ENCODE results near the gene CHST10. TPM values are rescaled to one million over a fixed set of nuclear protein-coding genes. Genes with fewer than 3 reads are reported as not detected.

CHST10 gene
- total RNA-seq, 1 experiment from 2014 or later, result 29.7 TPM

GRCh38 chr2:100388703-100389102 lies 28.8 kb downstream of the CHST10 start:
- Mint-ChIP-seq H3K9me3 (no peaks in the 10 kb centered on the region; a peak in 1 of 5 replicates), H3K36me3 (ENCODE audit: insufficient read depth in 1 of 3, low read depth in 3 of 3) (peaks cover 14 to 28% (median 25%) of the 10 kb centered on the region in 3 experiments), H3K27ac (no peak overlapping the region), H3K27me3 (ENCODE audit: low read depth) (no peaks in the 10 kb centered on the region), H3K4me3 (no peak overlapping the region), H3K4me1 (peaks cover 6 to 14% of the 10 kb centered on the region in 2 experiments)
- Histone ChIP-seq H4K20me1 (ENCODE audit: control insufficient read depth, insufficient read depth, insufficient read length) (no peaks in the 10 kb centered on the region), H3K14ac (ENCODE audit: insufficient read depth, low read length) (no peak overlapping the region), H3T11ph (ENCODE audit: low read length) (no peak overlapping the region), H3K4ac (ENCODE audit: low read depth, low read length) (no peak overlapping the region), H3K79me2 (ENCODE audit: insufficient read depth, low read length) (no peaks in the 10 kb centered on the region), H2AFZ (ENCODE audit: low read length) (no peak overlapping the region), H3K4me2 (ENCODE audit: insufficient read depth, insufficient read length, low read length) (no peak overlapping the region), H3K79me1 (ENCODE audit: insufficient read depth, low read depth, low read length, poor library complexity, severe bottlenecking) (no peaks in the 10 kb centered on the region), H4K8ac (replicated peaks; ENCODE audit: insufficient read length, low read depth, low read length) (no peak overlapping the region), H3K9me3 (ENCODE audit: control insufficient read depth, low read depth, low read length) (no peaks in the 10 kb centered on the region), H4K5ac (ENCODE audit: insufficient read length, low read depth, low read length) (no peak overlapping the region), H2BK120ac (ENCODE audit: low read depth, low read length, poor library complexity, severe bottlenecking) (no peak overlapping the region), H3K23me2 (ENCODE audit: insufficient read length, low read depth, low read length, poor library complexity, severe bottlenecking) (no peaks in the 10 kb centered on the region), H3K27me3 (ENCODE audit: insufficient read depth, low read length) (no peaks in the 10 kb centered on the region), H3K18ac (ENCODE audit: insufficient read length, low read depth, low read length) (no peak overlapping the region), H2BK5ac (ENCODE audit: insufficient read length, low read length) (no peak overlapping the region), H3K4me1 (ENCODE audit: insufficient read depth, low read length) (no peaks in the 10 kb centered on the region), H2AK5ac (ENCODE audit: insufficient read length, low read length) (no peak overlapping the region), H3K9ac (ENCODE audit: extremely low read depth, insufficient read length, low read length) (no peak overlapping the region), H3K23ac (ENCODE audit: insufficient read length, low read depth, low read length) (no peak overlapping the region), H2BK12ac (ENCODE audit: insufficient read length, low read depth, low read length) (no peak overlapping the region), H3K27ac (ENCODE audit: insufficient read length, low read depth, low read length) (no peak overlapping the region), H2BK20ac (ENCODE audit: low read depth, low read length, poor library complexity, severe bottlenecking) (no peak overlapping the region), H3K56ac (ENCODE audit: insufficient read length, low read depth, low read length) (no peak overlapping the region), H4K91ac (ENCODE audit: insufficient read length, low read depth, low read length) (no peak overlapping the region), H2BK15ac (ENCODE audit: low read depth, low read length) (no peak overlapping the region)
- no peak for TF ChIP-seq CTCF (conservative IDR thresholded peaks at IDR 0.05)
- no peak for DNase-seq
- WGBS (ENCODE audit: extremely low coverage, insufficient read length, low lambda C conversion rate), result no CpG with 5 or more reads among the region's 6 CpGs
